HG03066 (cell line): ENCODE results near the gene ELP4.

Source experiments
- ATAC-seq: cut with Tn5 transposase; IDR thresholded peaks from one replicate; pipeline ENCODE4 v1.9.1; 2021; ENCODE audit warnings: low read depth; ENCODE audit not compliant: unreplicated experiment

ELP4 gene

GRCh38 chr11:31767685-31768084 lies 258.1 kb downstream of the ELP4 start:
- ATAC-seq, result no peak

GRCh38 chr11:31768749-31769640 lies 259.4 kb downstream of the ELP4 start:
- ATAC-seq, result no peak

DNA sequence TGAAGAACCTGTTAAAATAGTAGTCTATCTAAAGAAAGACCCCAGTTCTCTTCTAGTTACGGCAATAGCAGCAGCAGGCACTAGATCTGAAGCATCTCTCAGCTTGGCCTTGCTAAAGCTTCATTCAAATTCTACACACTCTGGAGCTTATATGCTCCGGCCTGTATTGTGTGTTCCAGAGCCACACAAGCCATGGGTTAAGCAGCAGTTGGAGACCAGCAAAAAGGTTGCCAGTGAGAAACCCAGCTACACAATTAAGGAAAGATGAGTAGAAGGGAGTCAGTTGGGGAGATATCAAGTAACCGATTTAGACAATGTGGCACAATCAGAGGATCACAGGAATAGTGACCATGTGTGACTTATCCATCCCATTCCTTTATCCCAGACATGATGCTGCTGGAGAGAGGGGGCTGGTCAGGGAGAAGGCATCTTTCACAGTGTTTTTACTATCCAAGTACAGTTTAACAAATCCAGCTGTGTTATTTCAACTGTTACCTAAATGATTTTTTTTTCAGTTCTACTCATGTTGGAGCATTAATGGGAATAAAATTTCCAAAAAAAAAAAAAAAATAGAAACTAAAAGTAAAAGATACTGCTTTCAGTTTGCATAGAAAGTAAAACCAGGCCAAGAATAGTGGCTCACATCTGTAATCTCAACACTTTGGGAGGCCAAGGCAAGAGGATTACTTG lies 260.6 kb downstream of the ELP4 start:
- ATAC-seq, result no peak

DNA sequence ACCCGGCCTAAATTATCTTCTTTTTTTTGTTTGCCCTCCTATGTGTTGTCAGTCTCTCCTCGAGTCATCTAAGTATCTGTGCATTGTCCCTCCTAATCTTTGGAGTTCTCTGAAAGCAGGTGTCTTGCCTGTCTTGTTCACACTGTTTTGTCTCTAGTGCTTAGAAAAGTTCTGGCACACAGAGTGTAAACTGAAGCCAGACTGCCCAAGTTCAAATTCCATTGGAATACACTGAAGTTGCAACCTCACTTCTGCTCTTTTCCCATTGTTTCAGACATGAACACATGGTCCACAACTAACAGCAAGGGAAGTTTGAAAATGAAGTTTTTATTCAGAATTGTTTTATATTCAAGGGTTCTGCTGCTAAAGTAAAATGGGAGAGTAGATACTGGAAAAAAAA lies 262.8 kb downstream of the ELP4 start:
- no peak for ATAC-seq

DNA sequence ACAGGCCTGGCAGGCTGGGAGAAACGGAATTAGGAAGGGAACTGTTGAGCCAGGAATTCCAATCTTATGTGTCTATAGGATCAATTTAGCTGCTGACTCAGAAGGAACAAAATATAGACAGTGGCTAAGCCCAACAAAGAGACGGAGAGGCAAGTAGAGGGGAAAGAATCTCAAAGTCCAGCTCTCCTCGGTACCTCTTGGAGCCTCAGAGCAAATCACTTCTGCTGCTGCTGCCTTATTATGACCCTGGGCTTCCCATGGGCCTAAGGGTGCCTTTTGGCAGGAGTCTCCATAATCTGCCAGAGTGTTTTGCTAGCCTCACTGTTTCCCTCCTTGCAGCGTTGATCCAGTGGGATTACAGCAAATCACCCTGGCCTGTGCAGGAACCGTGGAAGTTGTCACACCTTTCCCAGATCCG lies 269.8 kb downstream of the ELP4 start:
- no peak for ATAC-seq

DNA sequence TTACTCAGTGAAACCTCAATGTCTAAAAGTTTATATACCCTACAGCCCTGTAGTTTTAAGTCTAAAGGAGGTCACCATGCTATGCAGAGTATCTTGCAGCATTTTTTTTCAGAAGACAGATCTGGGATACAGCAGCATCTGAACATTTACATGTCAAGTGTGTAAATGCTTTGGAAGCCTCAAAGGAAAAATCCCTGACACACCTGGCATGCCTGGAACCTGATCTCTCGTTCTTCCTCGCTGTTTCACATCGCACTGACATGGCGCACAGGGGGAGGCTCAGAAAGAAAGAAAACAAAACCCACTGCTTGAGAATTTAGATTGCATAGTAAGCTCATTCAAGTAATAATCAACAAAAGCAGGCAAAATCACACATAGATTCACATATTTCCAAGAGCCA lies 270.5 kb downstream of the ELP4 start:
- ATAC-seq, result no peak

DNA sequence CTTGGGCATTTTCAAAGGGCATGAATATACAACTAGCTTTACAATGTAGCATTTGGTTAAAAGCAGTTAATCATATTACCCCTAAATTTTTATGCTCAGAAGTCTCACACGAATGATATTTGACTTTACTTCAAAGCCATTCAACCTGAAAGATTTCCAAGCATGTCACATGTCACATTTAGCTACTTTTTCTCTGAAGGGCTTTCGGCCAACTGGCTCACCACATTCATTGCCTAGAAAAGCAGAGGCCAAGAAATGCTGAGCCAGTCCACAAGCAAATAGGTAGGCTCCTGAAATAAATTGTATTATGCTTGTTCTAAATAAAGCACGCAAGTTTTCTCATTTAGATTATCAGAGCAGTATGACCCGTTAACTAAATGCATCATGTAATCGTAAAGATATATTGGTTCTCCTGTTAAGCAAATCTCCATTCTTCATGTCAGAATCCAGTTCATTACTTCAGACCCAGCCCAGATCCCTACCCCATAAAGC lies 271.0 kb downstream of the ELP4 start:
- ATAC-seq, result no peak

DNA sequence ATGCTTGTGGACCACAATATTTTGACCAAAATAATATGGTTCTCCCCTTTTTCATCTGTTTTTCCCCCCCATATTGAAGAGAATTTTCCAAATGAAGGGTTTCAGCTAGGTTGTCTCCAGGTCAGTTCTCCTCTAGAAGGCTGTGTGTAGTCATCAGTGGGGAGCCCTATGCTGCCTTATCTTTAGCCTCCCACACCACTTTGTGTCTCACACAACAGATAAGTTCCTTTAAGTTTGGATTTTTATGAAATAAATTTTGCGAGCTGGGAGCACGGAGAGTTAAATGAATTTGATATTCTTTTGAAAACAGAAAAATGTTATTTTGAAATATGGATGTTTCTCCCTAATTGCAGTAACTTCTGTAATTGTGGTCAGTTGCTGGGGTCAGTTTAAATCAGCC lies 272.7 kb downstream of the ELP4 start:
- no peak for ATAC-seq

GRCh38 chr11:31783252-31783651 lies 273.7 kb downstream of the ELP4 start:
- no peak for ATAC-seq

DNA sequence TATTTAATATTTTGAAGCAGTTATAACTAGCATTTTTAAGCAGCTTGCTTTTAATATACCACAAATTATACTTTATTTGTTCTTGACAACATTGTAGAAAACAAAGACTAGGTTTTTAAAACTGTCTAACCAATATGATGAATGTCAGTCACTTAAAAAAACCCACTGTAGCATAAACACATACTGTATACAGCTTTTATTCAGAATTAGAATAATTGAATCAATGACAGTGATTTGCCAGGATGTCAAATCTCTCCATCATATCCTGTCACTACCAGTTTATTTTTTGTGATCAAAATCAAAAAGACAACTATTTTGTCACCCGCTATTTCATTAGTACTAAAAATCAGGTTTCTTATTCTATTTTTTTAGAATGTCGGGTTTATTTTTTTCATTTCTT lies 275.0 kb downstream of the ELP4 start:
- ATAC-seq, result no peak

DNA sequence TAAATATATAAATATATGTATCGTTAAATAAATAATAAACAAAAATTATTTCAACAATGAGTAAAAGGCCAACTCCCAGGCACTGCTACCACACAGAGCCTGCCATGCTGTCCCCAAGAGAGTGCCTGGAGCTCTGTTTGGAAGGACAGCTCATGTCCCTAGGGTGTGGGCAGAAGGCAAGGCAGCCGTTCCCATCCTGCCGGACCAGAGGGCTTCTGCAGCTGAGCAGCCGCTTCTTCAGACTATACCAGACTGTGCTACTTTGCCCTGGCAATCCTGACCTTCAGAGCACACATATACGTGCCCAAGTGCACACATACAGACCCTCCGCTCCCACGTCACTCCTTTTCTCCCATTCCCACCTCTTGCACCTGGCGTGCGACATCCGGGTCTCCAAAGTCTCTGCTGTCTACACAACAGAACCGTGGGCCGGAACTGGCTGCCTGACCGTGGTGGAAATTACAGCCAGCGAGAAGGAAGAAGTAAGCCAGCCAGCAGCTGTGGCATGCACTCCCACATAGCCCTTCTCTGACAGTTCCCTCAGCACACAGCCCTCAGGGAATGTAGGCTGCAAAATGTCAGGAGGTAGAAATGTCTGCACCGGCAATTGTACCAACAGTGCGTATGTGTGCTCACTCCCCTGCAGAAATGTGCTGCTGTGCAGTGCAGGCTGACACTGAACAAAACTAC lies 277.6 kb downstream of the ELP4 start:
- ATAC-seq, result no peak

DNA sequence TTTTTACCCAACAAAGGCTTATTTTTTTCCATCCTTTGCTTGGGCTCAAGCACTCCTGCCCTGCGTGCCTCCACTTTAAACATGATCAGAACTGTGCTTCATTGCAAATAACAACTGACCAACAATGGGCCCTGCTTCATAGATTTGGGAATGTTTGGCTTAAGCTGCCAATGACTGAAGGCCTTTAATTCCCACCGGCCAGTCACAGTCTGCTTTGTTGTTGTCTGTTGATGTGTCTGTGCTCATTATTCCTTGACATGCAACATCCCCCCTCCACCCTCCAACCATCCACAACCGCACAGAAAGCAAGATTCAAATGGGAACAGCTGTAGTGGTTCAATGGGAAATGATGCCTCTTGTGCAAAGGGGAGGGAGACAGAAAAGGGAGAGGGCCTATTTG lies 278.5 kb downstream of the ELP4 start:
- no peak for ATAC-seq

GRCh38 chr11:31790649-31791048 lies 281.1 kb downstream of the ELP4 start:
- ATAC-seq, result no peak

DNA sequence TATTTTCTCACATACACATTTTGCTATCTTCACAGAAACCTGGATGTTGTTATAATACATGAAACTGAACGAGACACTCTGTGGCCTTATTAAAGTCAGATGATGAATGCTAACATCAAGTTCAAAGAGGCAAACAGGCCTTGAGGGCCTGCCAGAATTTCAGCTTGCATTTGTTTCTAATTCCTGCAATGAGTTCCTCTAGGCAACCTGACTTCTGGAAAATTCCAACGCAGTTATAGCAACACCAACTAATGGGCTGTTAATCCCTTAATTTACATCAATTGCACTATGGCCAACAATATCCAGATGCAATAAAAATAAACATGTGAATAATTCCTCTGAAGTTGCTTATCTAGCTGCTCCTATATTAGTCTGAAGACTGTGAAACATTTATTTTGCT lies 282.5 kb downstream of the ELP4 start:
- ATAC-seq, result no peak

DNA sequence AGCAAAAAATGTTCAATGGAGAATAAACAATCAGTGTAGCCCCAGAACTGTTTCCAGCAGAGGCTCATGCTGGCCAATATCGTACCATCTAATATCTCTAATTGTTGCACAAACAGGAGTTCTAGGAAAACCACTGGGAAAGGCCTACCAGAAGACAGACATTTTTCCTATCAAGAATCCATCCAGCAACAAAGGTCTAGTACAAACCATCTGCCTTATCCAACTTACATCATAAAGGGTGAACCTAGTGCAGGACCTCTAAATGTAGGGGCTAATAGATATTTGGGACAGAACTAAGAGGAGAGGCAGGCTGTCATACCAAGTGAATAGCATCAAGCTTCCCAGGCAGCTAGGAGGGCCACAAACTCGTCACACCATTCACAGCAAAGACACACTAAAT lies 282.9 kb downstream of the ELP4 start:
- ATAC-seq, result no peak

DNA sequence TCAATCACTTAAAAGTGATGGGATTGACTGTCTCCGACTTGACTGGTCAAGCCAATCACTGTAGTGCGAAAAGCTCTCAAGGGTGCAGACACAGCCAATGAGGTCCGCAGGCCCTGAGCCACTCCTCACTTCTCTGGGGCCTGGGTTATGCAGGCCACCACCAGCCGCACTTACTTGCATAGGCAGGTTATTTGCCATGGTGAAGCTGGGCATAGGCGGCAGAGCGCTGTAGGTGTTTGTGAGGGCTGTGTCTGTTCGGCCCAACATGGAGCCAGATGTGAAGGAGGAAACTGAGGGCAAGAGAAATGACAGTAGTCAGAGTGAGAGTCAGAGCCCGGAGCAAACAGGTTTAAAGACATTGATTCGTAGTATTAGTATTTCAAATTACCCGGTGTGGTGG lies 283.7 kb downstream of the ELP4 start:
- ATAC-seq, result no peak

GRCh38 chr11:31794548-31794947 lies 285.0 kb downstream of the ELP4 start:
- no peak for ATAC-seq

- ATAC-seq, result no peak
Measured at GRCh38 chr11:31795706-31796498, 286.3 kb downstream of the ELP4 start.

GRCh38 chr11:31796499-31797189 lies 287.1 kb downstream of the ELP4 start:
- no peak for ATAC-seq
